Gastroesophageal sphincter (tissue), 4 donors: ENCODE measurements around the gene ABCA4. TPM values are rescaled to one million over a fixed set of nuclear protein-coding genes. Genes with fewer than 3 reads are reported as not detected.

Experiments used
- total RNA-seq, 4 donors: library from RNA; depleted of rRNA; stranded (reverse); fragments of >200 nt; gene quantifications; one replicate each; pipeline ENCODE4 v1.1.0, GENCODE V29; 2016

Gene ABCA4
- total RNA-seq, 4 donors from 2014 or later, result 0.19 to 0.27 TPM; not detected in 2

Other genes with a start within 250 kb of the ABCA4 start
- 10 to 100 TPM; 30.6 to 42.2 (median 40.3) TPM for gene DNTTIP2, start 241.9 kb downstream of the ABCA4 start, total RNA-seq
- gene GCLM, start 211.7 kb downstream of the ABCA4 start, total RNA-seq, result 10 to 100 TPM in 1 of 4 donors, 1 to 10 TPM in 3; 7.4 to 14.1 (median 8.7) TPM
- 10 to 100 TPM; 21.9 to 78.4 (median 34.8) TPM for gene ARHGAP29, start 116.4 kb upstream of the ABCA4 start, total RNA-seq